ENCODE data around the gene RBM20. TPM values are rescaled to one million over a fixed set of nuclear protein-coding genes. Genes with fewer than 3 reads are reported as not detected.

Gene RBM20
- total RNA-seq, 1 experiment from 2014 or later, result 0.10 TPM

- TF ChIP-seq SIN3A (IDR thresholded peaks at IDR 0.05; ENCODE audit: borderline replicate concordance, insufficient read depth, low read depth, low read length) (no peak), REST (IDR thresholded peaks at IDR 0.05; ENCODE audit: insufficient read depth in 1 of 2, low read depth in 2 of 2, low read length in 1 of 2) (no peak), POLR2AphosphoS5 (IDR thresholded peaks at IDR 0.05; ENCODE audit: low read depth, low read length) (no peak), CTCF (IDR thresholded peaks at IDR 0.05) (no peak), TCF7L2 (IDR thresholded peaks at IDR 0.05; ENCODE audit: low read depth, low read length) (no peak)
- DNase-seq (ENCODE audit: low read depth, low spot score) (no peak), ATAC-seq (no peak)
- no TSS peak for BruUV-seq (replicated peaks)
- in situ Hi-C loops (cut with HindIII; ENCODE audit: low pct_unique_long_range_greater_than_20kb, low sequenced_read_pairs), result no loop called here
- Histone ChIP-seq H3K27ac (ENCODE audit: low read length) (no peak overlapping the region), H3K36me3 (ENCODE audit: control insufficient read depth, insufficient read depth, low read length) (no peaks in the 10 kb centered on the region), H3K4me1 (ENCODE audit: control insufficient read depth, insufficient read depth, low read length) (peaks cover 3% of the 10 kb centered on the region; the same call in 1 of the 2 replicates), H3K4me3 (ENCODE audit: low read depth in 2 of 2, low read length in 2 of 2) (no peak overlapping the region), H3K27me3 (ENCODE audit: control insufficient read depth, insufficient read depth, low read length) (peaks cover 7% of the 10 kb centered on the region; the same call in 1 of the 2 replicates), H3K9me3 (ENCODE audit: control insufficient read depth, insufficient read depth, low read depth, low read length) (no peaks in the 10 kb centered on the region; the same call in 1 of the 2 replicates)
- ChIA-PET POLR2A (no interaction called here), CTCF (interaction anchor here (0.6 to 1.4 kb wide), 7 partner anchors 110 to 406 kb away, joined by 3 to 6 read pairs (median 5); partner anchors contain the start of gene ADRA2A)
- intact Hi-C loops (cut with micrococcal nuclease; ENCODE audit: unreplicated experiment), result loop anchor here (1.0 to 5.0 kb wide), 4 partner anchors 130 to 1390 kb away; no protein-coding TSS in a partner anchor
Measured at GRCh38 chr10:110746969-110747608, 103.0 kb downstream of the RBM20 start.

GRCh38 chr10:110747609-110748464 is 103.7 kb downstream of the RBM20 start:
- no peak for TF ChIP-seq TCF7L2 (IDR thresholded peaks at IDR 0.05; ENCODE audit: low read depth, low read length)
- TF ChIP-seq REST (IDR thresholded peaks at IDR 0.05; ENCODE audit: insufficient read depth in 1 of 2, low read depth in 2 of 2, low read length in 1 of 2), result no peak
- TF ChIP-seq SIN3A (IDR thresholded peaks at IDR 0.05; ENCODE audit: borderline replicate concordance, insufficient read depth, low read depth, low read length), result no peak
- TF ChIP-seq CTCF (IDR thresholded peaks at IDR 0.05), result no peak
- no peak for TF ChIP-seq POLR2AphosphoS5 (IDR thresholded peaks at IDR 0.05; ENCODE audit: low read depth, low read length)
- BruUV-seq (replicated peaks), result no TSS peak
- ATAC-seq (no peak), DNase-seq (ENCODE audit: low read depth, low spot score) (no peak)
- ChIA-PET CTCF (no interaction called here), POLR2A (no interaction called here)
- H3K36me3 ChIP-seq (ENCODE audit: control insufficient read depth, insufficient read depth, low read length), result no peaks in the 10 kb centered on the region
- H3K4me1 ChIP-seq (ENCODE audit: control insufficient read depth, insufficient read depth, low read length), result no peaks in the 10 kb centered on the region
- H3K9me3 ChIP-seq (ENCODE audit: control insufficient read depth, insufficient read depth, low read depth, low read length), result no peaks in the 10 kb centered on the region; the same call in 1 of the 2 replicates
- H3K27me3 ChIP-seq (ENCODE audit: control insufficient read depth, insufficient read depth, low read length), result peaks cover 7% of the 10 kb centered on the region; the same call in 1 of the 2 replicates
- no peak overlapping the region for H3K27ac ChIP-seq (ENCODE audit: low read length)
- intact Hi-C loops (cut with micrococcal nuclease; ENCODE audit: unreplicated experiment) (loop anchor here (5.0 kb wide), 3 partner anchors 129 to 1389 kb away; no protein-coding TSS in a partner anchor), in situ Hi-C loops (cut with HindIII; ENCODE audit: low pct_unique_long_range_greater_than_20kb, low sequenced_read_pairs) (no loop called here)
- H3K4me3 ChIP-seq (ENCODE audit: low read depth in 2 of 2, low read length in 2 of 2), result no peak overlapping the region

Data from Panc1 (cell line).